HG02852 (cell line): ENCODE measurements around the gene LEP.

Experiments used
- ATAC-seq: cut with Tn5 transposase; IDR thresholded peaks from one replicate; pipeline ENCODE4 v1.9.1; 2021; ENCODE audit warnings: mild to moderate bottlenecking, moderate library complexity; ENCODE audit not compliant: unreplicated experiment

Gene LEP

DNA sequence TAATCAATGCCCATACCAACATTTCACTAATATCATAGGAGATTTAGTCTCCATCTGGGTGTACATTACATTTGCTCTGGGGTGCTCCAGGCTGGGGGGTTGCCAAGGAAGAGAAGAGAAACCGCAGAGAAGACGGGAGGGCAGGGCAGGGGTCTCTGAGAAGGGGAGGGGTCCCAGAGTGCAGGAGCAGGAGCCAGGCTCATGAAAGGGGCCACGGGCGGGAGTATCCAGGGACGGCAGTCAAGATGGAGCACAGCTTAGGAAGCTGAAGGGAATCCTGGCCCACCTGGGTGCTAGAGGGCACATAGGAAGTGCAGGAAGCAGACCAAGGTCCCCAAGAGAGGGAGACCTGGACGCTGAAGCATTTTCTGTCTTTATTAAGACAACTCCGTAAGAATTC, 2.2 kb downstream of the LEP start:
- no peak for ATAC-seq

- ATAC-seq = no peak
Measured at GRCh38 chr7:128244861-128245260, 3.8 kb downstream of the LEP start.

- no peak for ATAC-seq
Measured at GRCh38 chr7:128247108-128247507, 6.0 kb downstream of the LEP start.

GRCh38 chr7:128247640-128248194, 6.6 kb downstream of the LEP start:
- ATAC-seq = no peak

- ATAC-seq = no peak
Measured at GRCh38 chr7:128251337-128251736, 10.3 kb downstream of the LEP start.

DNA sequence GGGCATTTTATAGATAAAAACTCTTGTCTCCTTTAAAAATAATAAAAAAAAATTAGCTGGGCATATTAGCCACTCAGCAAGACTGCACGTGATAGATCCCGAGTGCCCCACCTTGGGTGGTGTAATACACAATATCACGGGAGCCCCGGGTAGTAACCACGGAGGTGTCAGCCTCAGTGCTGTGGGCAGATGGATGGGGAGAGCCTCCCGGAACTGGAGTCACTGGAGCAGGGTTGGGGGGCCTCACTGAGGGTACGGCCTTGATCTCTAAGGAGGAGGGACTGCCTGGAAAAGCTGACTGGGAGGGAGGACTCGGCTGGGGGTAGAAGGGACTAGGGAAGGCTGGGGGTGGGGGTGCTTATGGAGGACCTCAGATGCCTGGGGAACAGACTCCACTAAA, 12.6 kb downstream of the LEP start:
- no peak for ATAC-seq

- ATAC-seq = no peak
Measured at GRCh38 chr7:128254470-128254869, 13.4 kb downstream of the LEP start.

DNA sequence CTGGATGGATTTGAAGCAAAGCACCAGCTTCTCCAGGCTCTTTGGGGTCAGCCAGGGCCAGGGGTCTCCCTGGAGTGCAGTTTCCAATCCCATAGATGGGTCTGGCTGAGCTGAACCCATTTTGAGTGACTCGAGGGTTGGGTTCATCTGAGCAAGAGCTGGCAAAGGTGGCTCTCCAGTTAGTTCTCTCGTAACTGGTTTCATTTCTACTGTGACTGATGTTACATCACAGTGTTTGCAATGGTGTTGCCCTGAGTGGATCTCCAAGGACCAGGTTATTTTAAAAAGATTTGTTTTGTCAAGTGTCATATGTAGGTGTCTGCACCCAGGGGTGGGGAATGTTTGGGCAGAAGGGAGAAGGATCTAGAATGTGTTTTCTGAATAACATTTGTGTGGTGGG, 14.2 kb downstream of the LEP start:
- no peak for ATAC-seq

DNA sequence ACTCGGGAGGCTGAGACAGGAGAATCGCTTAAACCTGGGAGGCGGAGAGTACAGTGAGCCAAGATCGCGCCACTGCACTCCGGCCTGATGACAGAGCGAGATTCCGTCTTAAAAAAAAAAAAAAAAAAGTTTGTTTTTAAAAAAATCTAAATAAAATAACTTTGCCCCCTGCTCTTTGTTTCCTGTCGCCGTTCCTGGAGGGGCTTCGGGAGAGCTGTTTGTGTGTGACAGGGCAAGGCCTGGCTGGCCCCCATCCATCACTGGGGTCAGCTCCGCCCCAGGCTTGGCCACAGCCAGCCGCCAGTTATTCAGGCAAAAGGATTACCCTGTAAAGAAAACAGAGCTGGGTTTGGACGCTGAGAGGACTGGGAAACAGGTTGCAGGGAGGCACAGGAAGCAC, 16.4 kb downstream of the LEP start:
- ATAC-seq = no peak

GRCh38 chr7:128259131-128260061, 18.3 kb downstream of the LEP start:
- no peak for ATAC-seq

DNA sequence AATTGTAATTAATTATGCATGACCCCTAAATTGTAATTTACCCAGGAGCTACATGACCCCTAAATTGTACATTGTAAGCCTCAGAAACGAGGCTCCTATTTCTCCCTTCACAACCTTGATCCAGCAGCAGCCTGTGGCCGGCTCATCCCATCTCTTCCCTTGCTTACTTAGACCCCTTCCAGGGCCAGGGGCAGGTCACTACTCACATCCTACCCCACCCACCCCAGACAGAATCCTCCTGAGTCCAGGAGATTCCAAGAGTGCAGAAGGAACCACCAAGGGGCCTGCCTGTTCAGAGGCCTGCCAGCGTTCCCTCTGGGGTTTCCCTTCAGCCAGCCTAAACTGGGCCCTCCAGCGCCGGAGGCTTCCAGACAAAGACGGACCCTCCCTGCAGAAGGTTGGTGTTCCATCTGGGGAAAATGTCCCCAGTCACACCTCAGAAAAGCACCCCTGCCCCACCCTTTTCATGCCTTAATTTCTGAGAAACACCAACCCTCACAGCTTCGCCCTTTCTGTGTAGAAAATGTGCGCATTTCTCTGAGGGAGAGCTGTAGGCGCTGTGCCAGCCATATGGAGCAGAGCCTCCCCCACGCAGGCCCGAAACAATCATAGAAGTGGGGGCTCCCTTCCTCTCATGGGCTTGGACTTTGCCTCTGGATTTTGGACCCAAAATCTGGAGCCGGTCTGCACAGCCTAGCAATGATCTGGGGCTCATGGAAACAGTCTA, 19.2 kb downstream of the LEP start:
- no peak for ATAC-seq

- no peak for ATAC-seq
Measured at GRCh38 chr7:128262273-128263028, 21.4 kb downstream of the LEP start.

GRCh38 chr7:128263420-128263819, 22.3 kb downstream of the LEP start:
- ATAC-seq = no peak

DNA sequence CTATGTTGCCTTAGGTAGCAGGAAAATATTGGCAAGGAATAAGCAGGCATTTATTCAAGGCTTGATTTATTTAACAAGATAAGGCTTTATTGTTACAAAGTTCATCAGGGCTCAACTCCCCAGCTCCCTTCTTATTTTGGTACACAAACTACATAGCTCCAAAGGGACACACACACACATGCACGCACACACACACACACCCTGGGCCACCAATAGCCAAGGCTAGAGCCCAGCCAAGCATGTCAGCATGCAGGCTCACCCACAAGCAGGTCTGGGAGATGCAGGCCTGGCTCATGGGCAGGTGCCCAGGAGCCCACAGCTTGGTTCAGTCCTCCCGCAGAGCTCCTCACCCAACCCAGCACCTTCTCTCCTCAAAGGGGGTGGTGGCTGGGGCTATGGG, 23.4 kb downstream of the LEP start:
- no peak for ATAC-seq

- ATAC-seq = no peak
Measured at GRCh38 chr7:128265156-128265905, 24.3 kb downstream of the LEP start.

- no peak for ATAC-seq
Measured at GRCh38 chr7:128265906-128266300, 24.8 kb downstream of the LEP start.

GRCh38 chr7:128266529-128266882, 25.4 kb downstream of the LEP start:
- no peak for ATAC-seq

DNA sequence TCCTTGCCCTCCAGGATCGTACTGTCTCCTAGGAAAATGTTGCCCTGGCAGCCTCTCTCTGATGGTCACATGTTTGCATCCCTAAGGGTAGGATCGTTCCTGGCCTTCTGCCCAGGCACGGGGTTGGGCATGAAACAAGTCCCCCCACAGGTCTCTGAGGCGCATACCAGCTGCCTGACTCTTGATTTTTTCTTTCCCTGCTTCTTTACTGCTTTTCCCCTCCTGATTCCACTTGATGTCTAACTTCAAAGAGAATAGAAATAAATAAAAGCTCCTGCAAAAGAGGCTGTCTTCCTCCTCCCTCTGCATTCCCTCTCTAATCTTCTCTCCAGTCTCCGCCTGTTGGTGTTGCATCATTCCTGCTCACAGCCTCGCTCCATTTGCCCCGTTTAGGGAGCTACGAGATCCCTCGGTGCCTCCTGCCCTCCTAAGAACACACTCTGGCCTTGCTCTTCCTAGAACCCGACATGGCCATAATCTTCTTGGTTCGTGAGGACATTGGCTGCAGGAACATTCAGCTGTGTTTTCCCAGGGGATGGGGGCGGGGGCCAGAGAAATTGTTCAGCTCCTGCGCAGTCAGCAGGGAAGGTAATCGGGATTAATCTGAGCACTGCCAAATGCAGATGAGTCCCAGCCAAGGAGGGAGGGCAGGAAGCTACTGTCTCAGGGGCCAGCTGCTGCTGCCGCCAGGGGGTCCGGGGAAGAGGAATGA, 26.0 kb downstream of the LEP start:
- ATAC-seq = no peak

GRCh38 chr7:128267595-128267924, 26.5 kb downstream of the LEP start:
- ATAC-seq = no peak

DNA sequence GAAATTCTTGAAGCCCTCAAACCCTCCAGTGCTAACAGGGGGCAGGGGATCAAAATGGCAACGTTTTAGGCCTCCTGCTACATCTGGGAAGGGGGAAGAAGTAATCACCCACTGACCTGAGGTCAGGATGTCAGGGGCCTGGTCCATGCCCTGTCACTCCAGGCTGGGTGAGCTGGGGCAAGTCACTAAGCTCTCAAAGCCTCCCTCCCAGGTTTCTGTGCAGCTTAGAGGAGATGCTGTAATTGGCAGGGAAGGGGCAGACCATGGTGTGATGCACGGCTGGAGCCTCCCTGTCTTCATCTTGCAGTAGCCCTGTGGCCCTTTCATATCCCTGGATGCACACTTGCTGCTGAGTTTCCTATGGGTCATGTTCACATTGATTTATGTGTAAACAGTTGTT, 27.2 kb downstream of the LEP start:
- no peak for ATAC-seq
